ENCODE results near the gene NOLC1. TPM values are rescaled to one million over a fixed set of nuclear protein-coding genes. Genes with fewer than 3 reads are reported as not detected.

Gene NOLC1
- total and polyA plus RNA-seq, 2 of the 13 experiments (the other 11 are each of a cell fraction or from before 2014, with no cell fraction given): 50.6 to 81.0 TPM

- TF ChIP-seq SRSF9 (IDR thresholded peaks at IDR 0.05; ENCODE audit: borderline replicate concordance, insufficient read depth, low read depth, low read length, poor library complexity, severe bottlenecking): no peak
These were observed 6.9 kb downstream of the NOLC1 start (continued) for GRCh38 chr10:102159051-102159597.

- peaks cover 4% of the 10 kb centered on the region; the same call in 1 of the 2 replicates for H4K20me1 ChIP-seq (ENCODE audit: insufficient read depth, low read length)
- ChIA-PET CTCF (ENCODE audit: low intra/inter-chr PET ratio, low total read pairs) (no interaction called here), POLR2A (no interaction called here)
- ATAC-seq (no peak), FAIRE-seq (no peak), DNase-seq (ENCODE audit: low spot score) (no peak)
- no peak overlapping the region for H3K27ac ChIP-seq (ENCODE audit: extremely low read length, insufficient read depth, low read length)
- H3K9ac ChIP-seq (ENCODE audit: insufficient read depth, low read depth, low read length): no peak overlapping the region
- BruUV-seq (replicated peaks): no TSS peak
- H3K36me3 ChIP-seq (replicated peaks in 1 of 2; ENCODE audit: control insufficient read depth in 1 of 2, insufficient read depth in 2 of 2, low read length in 2 of 2): peaks cover 49 to 85% of the 10 kb centered on the region in 2 experiments
- intact Hi-C loops (cut with micrococcal nuclease; ENCODE audit: unreplicated experiment) (no loop called here), in situ Hi-C loops (cut with HindIII; ENCODE audit: extremely low pct_ligation_motif_present, low pct_unique_long_range_greater_than_20kb) (no loop called here)
- H3K4me1 ChIP-seq (ENCODE audit: insufficient read depth, low read length): peaks cover 4% of the 10 kb centered on the region
- no peak overlapping the region for H2AFZ ChIP-seq (ENCODE audit: low read length)
- H3K79me2 ChIP-seq (ENCODE audit: insufficient read depth, low read length): peaks cover 20% of the 10 kb centered on the region
- H3K4me3 ChIP-seq (replicated peaks in 1 of 3; ENCODE audit: insufficient read depth in 1 of 3, low read depth in 2 of 3, low read length in 3 of 3): no peak overlapping the region
- 97% methylated on average over 4 of the region's 4 CpGs for WGBS (ENCODE audit: low lambda C conversion rate)
- TF ChIP-seq SALL1 (CRISPR knock-in tag; IDR thresholded peaks at IDR 0.05): no peak
- TF ChIP-seq ZNF749 (CRISPR knock-in tag; IDR thresholded peaks at IDR 0.05; ENCODE audit: borderline replicate concordance): no peak
- no peak overlapping the region for H3K4me2 ChIP-seq (ENCODE audit: low read depth, low read length)
- no peaks in the 10 kb centered on the region for H3K27me3 ChIP-seq (ENCODE audit: control insufficient read depth in 1 of 2, insufficient read depth in 2 of 2, low read length in 2 of 2)
- no peaks in the 10 kb centered on the region for H3K9me3 ChIP-seq (ENCODE audit: low read length)
These were observed 7.6 kb downstream of the NOLC1 start for GRCh38 chr10:102159831-102160230.

- H3K4me2 ChIP-seq (ENCODE audit: low read depth, low read length): no peak overlapping the region
- TSS peak; percentile 37 for BruUV-seq (replicated peaks)
- DNase-seq (ENCODE audit: low spot score) (no peak), FAIRE-seq (no peak), ATAC-seq (no peak)
- no peaks in the 10 kb centered on the region for H3K79me2 ChIP-seq (ENCODE audit: insufficient read depth, low read length)
- H3K9me3 ChIP-seq (ENCODE audit: low read length): no peaks in the 10 kb centered on the region
- in situ Hi-C loops (cut with HindIII; ENCODE audit: extremely low pct_ligation_motif_present, low pct_unique_long_range_greater_than_20kb): no loop called here
- intact Hi-C loops (cut with micrococcal nuclease; ENCODE audit: unreplicated experiment): no loop called here
- no peaks in the 10 kb centered on the region for H4K20me1 ChIP-seq (ENCODE audit: insufficient read depth, low read length)
- ChIA-PET CTCF (ENCODE audit: low intra/inter-chr PET ratio, low total read pairs) (no interaction called here), POLR2A (no interaction called here)
- H2AFZ ChIP-seq (ENCODE audit: low read length): no peak overlapping the region
- H3K36me3 ChIP-seq (replicated peaks in 1 of 2; ENCODE audit: control insufficient read depth in 1 of 2, insufficient read depth in 2 of 2, low read length in 2 of 2): peaks cover 30 to 57% of the 10 kb centered on the region in 2 experiments
- H3K4me1 ChIP-seq (ENCODE audit: insufficient read depth, low read length): no peaks in the 10 kb centered on the region
- TF ChIP-seq SMARCE1 (IDR thresholded peaks at IDR 0.05; ENCODE audit: borderline replicate concordance) (no peak), ZBTB33 (CRISPR knock-in tag; IDR thresholded peaks at IDR 0.05) (peak; percentile 43; the same call in 1 of the 2 replicates), ZSCAN30 (CRISPR knock-in tag; IDR thresholded peaks at IDR 0.05) (no peak), SATB2 (CRISPR knock-in tag; IDR thresholded peaks at IDR 0.05) (no peak), ZNF260 (CRISPR knock-in tag; IDR thresholded peaks at IDR 0.05; ENCODE audit: borderline replicate concordance, low read depth) (no peak), ZNF800 (CRISPR knock-in tag; IDR thresholded peaks at IDR 0.05) (no peak)
- no peak overlapping the region for H3K27ac ChIP-seq (ENCODE audit: extremely low read length, insufficient read depth, low read length)
- no peaks in the 10 kb centered on the region for H3K27me3 ChIP-seq (ENCODE audit: control insufficient read depth in 1 of 2, insufficient read depth in 2 of 2, low read length in 2 of 2)
- WGBS (ENCODE audit: low lambda C conversion rate): 92% methylated on average over 4 of the region's 4 CpGs
- H3K9ac ChIP-seq (ENCODE audit: insufficient read depth, low read depth, low read length): no peak overlapping the region
- no peak overlapping the region for H3K4me3 ChIP-seq (replicated peaks in 1 of 3; ENCODE audit: insufficient read depth in 1 of 3, low read depth in 2 of 3, low read length in 3 of 3)
These were observed 11.3 kb downstream of the NOLC1 start for GRCh38 chr10:102163342-102163989.

Data from HepG2 (cell line).